KMS-11 (cell line): Measurements from ENCODE around the gene PRR22.

Experiments
- H2AFZ ChIP-seq: fragments of 200-600 bp; sonication (generic); 2 replicates; pipeline ENCODE4 v1.6.1; 2016; ENCODE audit warnings: antibody characterized with exemption, mixed run types, low read depth
- H3K27ac ChIP-seq: fragments of 200-600 bp; sonication (generic); 2 replicates; pipeline ENCODE4 v1.6.1; 2016; ENCODE audit warnings: mild to moderate bottlenecking, mixed run types
- H3K27me3 ChIP-seq: fragments of 200-600 bp; sonication (generic); 2 replicates; pipeline ENCODE4 v1.6.1; 2017; ENCODE audit warnings: mild to moderate bottlenecking, low read depth, mixed run types, moderate library complexity; ENCODE audit not compliant: insufficient read depth
- H3K36me3 ChIP-seq: fragments of 200-600 bp; sonication (generic); 2 replicates; pipeline ENCODE4 v1.6.1; 2017; ENCODE audit warnings: mild to moderate bottlenecking, mixed run types; ENCODE audit not compliant: insufficient read depth
- H3K4me1 ChIP-seq: fragments of 200-600 bp; sonication (generic); 2 replicates; pipeline ENCODE4 v1.6.1; 2016; ENCODE audit warnings: mild to moderate bottlenecking, low read depth, mixed run types; ENCODE audit not compliant: poor library complexity, severe bottlenecking
- H3K4me2 ChIP-seq: fragments of 200-600 bp; sonication (generic); 2 replicates; pipeline ENCODE4 v1.7.0; 2016; ENCODE audit warnings: mild to moderate bottlenecking, mixed run types
- H3K4me3 ChIP-seq: fragments of 200-600 bp; sonication (generic); IDR thresholded peaks from 2 replicates; pipeline ENCODE4 v1.6.1; 2017; ENCODE audit warnings: low read depth, low read length, mixed read lengths; ENCODE audit not compliant: insufficient read depth
- H3K79me2 ChIP-seq: fragments of 200-600 bp; sonication (generic); 2 replicates; pipeline ENCODE4 v1.6.1; 2016; ENCODE audit warnings: low read depth, mixed run types; ENCODE audit not compliant: insufficient read depth
- H3K9ac ChIP-seq: fragments of 200-600 bp; sonication (generic); 2 replicates; pipeline ENCODE4 v1.6.1; 2016; ENCODE audit warnings: mild to moderate bottlenecking, mixed run types
- H4K20me1 ChIP-seq: fragments of 200-600 bp; sonication (generic); 2 replicates; pipeline ENCODE4 v1.6.1; 2016; ENCODE audit warnings: mild to moderate bottlenecking, mixed run types; ENCODE audit not compliant: insufficient read depth
- TF ChIP-seq, protein P1 (sequence below): fragments of 200-600 bp; sonication (generic); conservative IDR thresholded peaks from 2 replicates; pipeline ENCODE4 v1.6.1; 2017; ENCODE audit warnings: low read depth, mild to moderate bottlenecking, antibody characterized with exemption, low read length, moderate library complexity, mixed read lengths

PRR22 gene

DNA sequence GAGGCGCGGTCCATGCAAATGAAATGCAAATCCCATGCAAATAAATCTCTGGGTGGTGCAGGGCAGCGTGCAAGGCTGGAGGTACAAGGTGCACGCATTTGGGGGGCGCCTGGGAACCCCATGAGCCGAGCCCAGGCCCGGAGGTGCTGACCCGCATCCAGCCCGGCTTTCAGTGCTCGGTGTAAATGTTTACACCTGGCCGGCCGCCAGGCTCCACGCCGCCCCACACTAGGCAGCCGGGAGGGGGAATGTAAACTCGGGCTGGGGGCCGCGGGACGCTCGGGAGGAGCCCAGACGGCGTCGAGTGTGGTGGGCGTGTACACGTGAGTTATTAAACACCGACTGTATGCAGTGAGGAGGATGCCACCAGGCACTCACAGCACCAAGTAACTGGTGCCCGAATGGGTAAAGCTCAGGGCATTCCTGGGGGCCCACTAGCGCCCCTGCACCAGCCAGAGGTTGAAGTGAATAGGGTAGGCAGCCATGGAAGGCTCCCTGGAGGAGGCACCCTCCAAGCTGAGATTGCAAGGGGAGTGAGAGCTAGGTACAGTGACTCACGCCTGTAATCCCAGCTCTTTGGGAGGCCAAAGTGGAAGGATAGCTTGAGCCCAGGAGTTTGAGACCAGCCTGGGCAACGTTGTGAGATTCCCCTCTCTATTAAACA is 37.8 kb upstream of the PRR22 start:
- Histone ChIP-seq H3K79me2 (no peaks in the 10 kb centered on the region), H3K9ac (no peak overlapping the region), H2AFZ (no peak overlapping the region), H3K4me2 (no peak overlapping the region), H3K27me3 (no peaks in the 10 kb centered on the region), H4K20me1 (no peaks in the 10 kb centered on the region), H3K4me3 (no peak overlapping the region), H3K4me1 (peaks cover 13% of the 10 kb centered on the region), H3K27ac (no peak overlapping the region), H3K36me3 (no peaks in the 10 kb centered on the region)
- TF ChIP-seq, protein P1, sequence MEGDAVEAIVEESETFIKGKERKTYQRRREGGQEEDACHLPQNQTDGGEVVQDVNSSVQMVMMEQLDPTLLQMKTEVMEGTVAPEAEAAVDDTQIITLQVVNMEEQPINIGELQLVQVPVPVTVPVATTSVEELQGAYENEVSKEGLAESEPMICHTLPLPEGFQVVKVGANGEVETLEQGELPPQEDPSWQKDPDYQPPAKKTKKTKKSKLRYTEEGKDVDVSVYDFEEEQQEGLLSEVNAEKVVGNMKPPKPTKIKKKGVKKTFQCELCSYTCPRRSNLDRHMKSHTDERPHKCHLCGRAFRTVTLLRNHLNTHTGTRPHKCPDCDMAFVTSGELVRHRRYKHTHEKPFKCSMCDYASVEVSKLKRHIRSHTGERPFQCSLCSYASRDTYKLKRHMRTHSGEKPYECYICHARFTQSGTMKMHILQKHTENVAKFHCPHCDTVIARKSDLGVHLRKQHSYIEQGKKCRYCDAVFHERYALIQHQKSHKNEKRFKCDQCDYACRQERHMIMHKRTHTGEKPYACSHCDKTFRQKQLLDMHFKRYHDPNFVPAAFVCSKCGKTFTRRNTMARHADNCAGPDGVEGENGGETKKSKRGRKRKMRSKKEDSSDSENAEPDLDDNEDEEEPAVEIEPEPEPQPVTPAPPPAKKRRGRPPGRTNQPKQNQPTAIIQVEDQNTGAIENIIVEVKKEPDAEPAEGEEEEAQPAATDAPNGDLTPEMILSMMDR = no peak

DNA sequence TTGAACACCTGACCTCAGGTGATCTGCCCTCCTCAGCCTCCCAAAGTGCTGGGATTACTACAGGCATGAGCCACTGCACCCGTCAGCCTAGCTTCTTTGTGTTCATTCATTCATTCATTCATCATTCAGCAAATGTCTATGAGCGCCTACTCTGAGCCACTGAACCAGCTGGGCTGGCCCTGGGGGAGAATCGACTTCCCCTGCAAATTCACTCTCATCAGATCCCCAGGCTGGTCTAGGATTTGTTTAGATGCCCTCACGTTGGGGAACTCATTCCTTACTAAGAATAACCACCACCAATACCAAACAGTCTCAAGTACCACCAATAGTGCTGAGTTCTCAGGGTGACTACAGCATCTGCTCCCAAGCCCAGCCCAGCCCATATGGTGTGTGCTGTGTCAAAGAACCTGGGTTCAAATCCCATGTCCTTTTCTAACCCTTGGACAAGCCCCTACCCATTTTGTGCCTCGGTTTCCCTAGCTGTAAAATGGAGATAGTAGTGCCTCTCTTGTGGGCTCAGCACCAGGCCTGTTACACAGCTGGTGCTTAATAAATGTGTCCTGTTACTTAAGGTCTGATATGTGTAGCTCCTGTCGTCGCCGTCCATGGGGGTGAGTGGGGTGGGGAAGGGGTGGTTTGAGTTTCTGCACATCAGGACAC is 37.1 kb upstream of the PRR22 start:
- H4K20me1 ChIP-seq = no peaks in the 10 kb centered on the region
- no peak overlapping the region for H3K4me2 ChIP-seq
- no peak overlapping the region for H3K9ac ChIP-seq
- TF ChIP-seq, protein P1 = no peak
- no peak overlapping the region for H3K27ac ChIP-seq
- no peaks in the 10 kb centered on the region for H3K79me2 ChIP-seq
- H3K36me3 ChIP-seq = no peaks in the 10 kb centered on the region
- 0 out of 2 replicates have a peak, but pooled peaks cover 2% of the 10 kb centered on the region for H3K27me3 ChIP-seq
- peaks cover 6% of the 10 kb centered on the region for H3K4me1 ChIP-seq
- no peak overlapping the region for H2AFZ ChIP-seq
- no peak overlapping the region for H3K4me3 ChIP-seq

DNA sequence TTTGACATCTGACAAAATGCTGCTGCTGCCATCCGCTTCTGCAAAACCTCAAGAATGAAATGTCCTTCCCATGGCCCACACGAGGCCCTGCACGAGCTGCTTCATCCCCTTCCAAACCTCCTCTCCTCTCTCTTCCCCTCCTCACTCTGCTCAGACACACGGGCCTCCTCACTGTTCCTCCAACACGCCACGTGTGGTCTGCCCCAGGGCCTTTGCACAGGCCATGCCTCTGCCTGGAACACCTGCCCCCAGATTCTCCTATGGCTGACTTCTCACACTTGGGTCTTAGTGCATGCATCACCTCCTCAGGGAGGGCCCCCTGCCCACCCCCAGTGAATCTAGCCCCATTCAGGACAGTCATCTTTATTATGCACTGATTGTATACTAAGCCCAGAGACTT is 36.2 kb upstream of the PRR22 start:
- Histone ChIP-seq H3K27me3 (0 out of 2 replicates have a peak, but pooled peaks cover 2% of the 10 kb centered on the region), H2AFZ (no peak overlapping the region), H3K4me1 (no peaks in the 10 kb centered on the region), H3K79me2 (no peaks in the 10 kb centered on the region), H3K9ac (no peak overlapping the region), H3K36me3 (no peaks in the 10 kb centered on the region), H3K4me3 (no peak overlapping the region), H3K27ac (no peak overlapping the region), H4K20me1 (no peaks in the 10 kb centered on the region), H3K4me2 (no peak overlapping the region)
- TF ChIP-seq, protein P1 = no peak

DNA sequence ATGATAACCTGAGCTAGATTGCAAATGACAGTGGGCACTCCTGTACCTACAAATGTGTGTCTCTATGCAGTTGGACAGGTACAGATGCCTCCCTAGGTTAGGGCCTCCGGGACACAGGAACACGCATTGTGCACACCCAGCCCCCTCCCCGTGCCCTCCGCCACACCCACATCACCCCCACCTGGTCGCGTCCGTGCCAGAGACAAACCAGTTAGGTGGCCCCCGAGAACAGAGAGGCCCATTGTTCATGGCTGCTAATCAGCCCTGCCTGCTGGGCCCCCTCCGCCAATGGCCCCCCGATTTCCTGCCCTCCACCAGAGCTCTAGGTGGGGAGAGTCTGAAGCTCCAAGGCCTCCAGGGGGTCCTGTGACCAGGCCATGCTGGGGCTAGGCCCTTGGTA is 34.0 kb upstream of the PRR22 start:
- Histone ChIP-seq H4K20me1 (no peaks in the 10 kb centered on the region), H2AFZ (no peak overlapping the region), H3K79me2 (no peaks in the 10 kb centered on the region), H3K4me1 (no peaks in the 10 kb centered on the region), H3K36me3 (no peaks in the 10 kb centered on the region), H3K27me3 (peaks cover 2% of the 10 kb centered on the region; the same call in 1 of the 2 replicates), H3K4me3 (no peak overlapping the region), H3K27ac (no peak overlapping the region), H3K4me2 (no peak overlapping the region), H3K9ac (no peak overlapping the region)
- TF ChIP-seq, protein P1 = no peak
